SK-N-SH treated with all-trans-retinoic acid at 6 μM for 48 hours (cell line): ENCODE results near the gene MT1HL1.

Experiments
- ARNTL ChIP-seq: fragments of 450-650 bp; formaldehyde crosslinking; IDR thresholded peaks from 2 replicates; pipeline ENCODE4 v1.5.0; 2020; ENCODE audit warnings: low read depth, mild to moderate bottlenecking, moderate library complexity, borderline replicate concordance
- SNAI2 ChIP-seq: fragments of 250-450 bp; sonication (Bioruptor Pico); IDR thresholded peaks from 2 replicates; pipeline ENCODE4 v1.5.0; 2020; ENCODE audit warnings: mild to moderate bottlenecking, moderate library complexity

GRCh38 chr1:237013608-237014007 is 9.4 kb upstream of the MT1HL1 start:
- TF ChIP-seq ARNTL (CRISPR knock-in tag), result no peak
- no peak for TF ChIP-seq SNAI2
